ENCODE results near the gene MLN.

- TF ChIP-seq POLR2A (IDR thresholded peaks at IDR 0.05; ENCODE audit: low read depth, low read length), result no peak
- TF ChIP-seq TAF1 (IDR thresholded peaks at IDR 0.05; ENCODE audit: borderline replicate concordance, low read depth, low read length), result no peak
- TF ChIP-seq POLR2AphosphoS5 (IDR thresholded peaks at IDR 0.05; ENCODE audit: low read depth, low read length), result no peak
Measured at GRCh38 chr6:33782561-33782960, 21.2 kb downstream of the MLN start.
